HG03135 (cell line): ENCODE data around the gene SLC39A9.

Source experiments
- ATAC-seq: cut with Tn5 transposase; IDR thresholded peaks from one replicate; pipeline ENCODE4 v1.9.1; 2021; ENCODE audit warnings: mild to moderate bottlenecking, moderate library complexity; ENCODE audit not compliant: unreplicated experiment

The SLC39A9 gene, protein sequence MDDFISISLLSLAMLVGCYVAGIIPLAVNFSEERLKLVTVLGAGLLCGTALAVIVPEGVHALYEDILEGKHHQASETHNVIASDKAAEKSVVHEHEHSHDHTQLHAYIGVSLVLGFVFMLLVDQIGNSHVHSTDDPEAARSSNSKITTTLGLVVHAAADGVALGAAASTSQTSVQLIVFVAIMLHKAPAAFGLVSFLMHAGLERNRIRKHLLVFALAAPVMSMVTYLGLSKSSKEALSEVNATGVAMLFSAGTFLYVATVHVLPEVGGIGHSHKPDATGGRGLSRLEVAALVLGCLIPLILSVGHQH

GRCh38 chr14:69398053-69398817, at the start of gene SLC39A9, which contains the start of gene ERH:
Gene SLC39A9, plus strand, starts transcription at chr14:69398692. Its CDS starts 678 bp downstream, at chr14:69399370.
Gene ERH, minus strand, starts transcription at chr14:69398299. Its CDS starts 66 bp downstream, at chr14:69398233.
- peak; percentile 90 for ATAC-seq

DNA sequence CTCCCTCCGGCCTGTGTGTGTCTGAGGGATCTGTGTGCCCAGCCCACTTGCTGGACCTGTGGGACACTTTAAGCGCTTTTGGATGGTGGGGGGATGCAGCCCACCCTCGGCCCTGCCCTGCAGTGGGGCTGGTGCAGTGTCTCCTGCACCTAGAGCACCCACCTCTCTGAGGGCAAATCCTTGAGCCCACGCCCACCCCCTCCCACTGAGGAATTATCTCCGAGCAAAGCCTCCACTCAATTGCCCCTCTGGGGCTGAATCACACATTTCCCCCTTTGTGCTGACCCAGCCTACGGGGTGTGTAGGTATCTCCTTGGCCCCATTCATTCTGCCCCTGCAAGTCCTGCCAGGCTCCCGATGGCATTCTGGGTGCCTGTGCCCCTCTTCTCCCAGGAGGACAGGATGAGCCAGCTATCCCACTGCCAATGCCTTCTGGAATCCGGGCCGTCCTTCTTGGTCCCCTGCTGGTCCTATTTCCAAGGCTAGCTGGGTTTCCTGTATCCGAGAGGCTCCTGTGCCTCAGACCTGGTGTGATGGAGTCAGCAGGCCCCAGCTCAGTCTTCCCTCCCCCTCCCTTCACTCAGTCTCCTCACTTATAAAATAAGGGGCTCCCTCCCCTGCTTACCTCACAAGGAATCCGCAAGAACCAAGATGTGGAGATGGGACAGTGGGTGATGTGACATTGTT, 49.3 kb upstream of the SLC39A9 start:
- no peak for ATAC-seq

DNA sequence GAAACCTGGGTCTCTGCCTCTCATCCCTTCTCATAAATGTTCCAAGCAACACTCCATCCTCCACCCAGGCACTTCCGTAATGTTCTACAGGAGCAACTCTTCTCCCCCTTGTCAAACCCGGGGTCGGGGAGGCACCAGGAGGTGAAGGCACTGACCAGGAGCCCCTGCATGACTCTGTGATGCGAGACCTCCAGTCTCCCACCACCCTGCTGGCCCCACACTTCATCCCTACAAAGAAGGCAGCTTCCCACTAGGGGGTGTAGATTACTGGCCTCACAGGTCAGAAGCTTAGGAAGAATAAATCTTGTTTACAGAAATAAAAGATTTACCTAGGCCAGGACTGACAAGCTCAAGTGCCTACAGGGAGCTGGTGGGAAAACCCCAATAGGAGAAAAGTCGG, 47.6 kb upstream of the SLC39A9 start:
- ATAC-seq, result no peak

- no peak for ATAC-seq
Observed at GRCh38 chr14:69351385-69351784, 47.1 kb upstream of the SLC39A9 start.

GRCh38 chr14:69351911-69352310, 46.6 kb upstream of the SLC39A9 start:
- no peak for ATAC-seq

DNA sequence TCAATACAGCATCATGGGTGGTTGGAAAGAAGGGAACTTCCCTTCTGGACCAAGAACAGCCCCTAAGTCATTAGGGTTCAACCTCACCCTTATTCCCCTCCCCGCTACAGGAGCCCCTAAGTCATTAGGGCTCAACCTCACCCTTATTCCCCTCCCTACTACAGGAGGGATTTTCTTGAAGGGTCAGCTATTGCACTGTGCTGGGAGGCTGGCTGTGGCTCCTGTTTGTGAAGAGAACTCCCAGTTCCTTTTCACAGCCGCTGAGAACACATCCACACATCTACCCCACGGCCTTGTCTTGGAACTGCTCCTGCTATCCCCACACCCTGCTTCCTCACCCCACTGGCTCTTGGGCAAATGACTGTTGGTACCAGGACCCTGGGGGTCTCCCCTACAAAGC, 45.3 kb upstream of the SLC39A9 start:
- no peak for ATAC-seq

DNA sequence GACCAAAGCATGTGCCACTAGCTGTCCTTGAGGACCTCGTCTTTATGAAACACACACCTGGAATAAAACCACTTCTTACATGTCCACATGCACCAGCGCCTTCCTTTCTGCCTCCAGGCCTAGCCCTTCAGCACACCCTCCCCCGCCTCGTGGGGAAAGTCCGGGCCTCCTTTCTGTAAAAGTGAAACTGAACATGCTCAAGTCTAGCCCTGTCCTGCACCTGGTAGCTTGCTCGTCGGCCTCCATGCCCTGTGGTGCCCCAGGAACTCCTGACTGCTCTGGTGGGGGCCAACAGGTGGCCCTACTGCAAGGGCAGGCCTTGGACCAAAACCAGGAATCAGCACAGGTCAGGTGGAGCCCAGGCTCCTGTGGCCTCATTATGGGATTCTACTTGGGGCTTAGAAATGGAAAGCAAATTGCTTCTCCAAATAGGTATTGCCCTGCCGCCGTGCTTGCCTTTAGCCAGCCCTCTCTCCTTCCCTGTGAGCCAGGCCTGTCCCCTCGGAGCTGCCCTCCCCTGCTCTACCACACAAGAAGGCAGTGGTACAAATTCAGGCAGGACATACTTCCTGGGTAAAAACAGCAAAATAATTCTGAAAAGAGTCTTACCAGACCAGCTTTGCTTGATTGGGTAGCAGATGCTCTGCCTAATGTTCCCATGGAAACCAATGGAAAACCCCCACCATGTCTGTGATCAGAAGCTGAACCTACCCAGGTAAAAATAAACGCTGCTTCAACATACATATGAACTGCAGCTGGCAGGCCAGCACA, 43.9 kb upstream of the SLC39A9 start:
- ATAC-seq, result peak; percentile 87

DNA sequence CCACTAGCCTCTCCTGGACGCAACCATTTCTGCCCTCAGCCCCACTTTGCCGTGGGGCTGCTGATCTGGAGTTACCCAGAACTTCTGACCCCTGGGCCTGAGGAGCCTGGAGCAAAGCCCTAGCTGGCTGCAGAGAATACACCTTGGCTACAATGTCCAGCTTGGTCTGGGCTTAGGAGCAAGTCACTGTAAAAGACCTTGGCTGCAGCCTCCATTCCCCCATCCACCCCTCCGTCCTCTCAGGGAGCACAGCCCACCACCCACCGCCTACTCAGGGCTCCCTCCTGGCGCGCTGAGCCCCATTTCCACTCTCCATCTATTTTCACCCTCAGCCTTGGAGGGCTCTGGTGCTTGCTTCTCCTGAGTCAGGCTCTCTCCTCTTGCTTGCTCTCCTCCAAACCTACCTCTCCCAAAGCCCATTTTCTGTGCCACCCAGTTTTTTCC, 43.3 kb upstream of the SLC39A9 start:
- ATAC-seq, result no peak

GRCh38 chr14:69355607-69356281, 42.7 kb upstream of the SLC39A9 start:
- ATAC-seq, result no peak

GRCh38 chr14:69356903-69357543, 41.5 kb upstream of the SLC39A9 start:
- ATAC-seq, result no peak

- ATAC-seq, result no peak
Observed at GRCh38 chr14:69357544-69358200, 40.8 kb upstream of the SLC39A9 start.

GRCh38 chr14:69358233-69358963, 40.1 kb upstream of the SLC39A9 start:
- ATAC-seq, result no peak

- no peak for ATAC-seq
Observed at GRCh38 chr14:69358966-69359365, 39.5 kb upstream of the SLC39A9 start.

GRCh38 chr14:69360438-69361108, 37.9 kb upstream of the SLC39A9 start:
- ATAC-seq, result no peak

GRCh38 chr14:69363055-69363454, 35.4 kb upstream of the SLC39A9 start:
- ATAC-seq, result no peak

DNA sequence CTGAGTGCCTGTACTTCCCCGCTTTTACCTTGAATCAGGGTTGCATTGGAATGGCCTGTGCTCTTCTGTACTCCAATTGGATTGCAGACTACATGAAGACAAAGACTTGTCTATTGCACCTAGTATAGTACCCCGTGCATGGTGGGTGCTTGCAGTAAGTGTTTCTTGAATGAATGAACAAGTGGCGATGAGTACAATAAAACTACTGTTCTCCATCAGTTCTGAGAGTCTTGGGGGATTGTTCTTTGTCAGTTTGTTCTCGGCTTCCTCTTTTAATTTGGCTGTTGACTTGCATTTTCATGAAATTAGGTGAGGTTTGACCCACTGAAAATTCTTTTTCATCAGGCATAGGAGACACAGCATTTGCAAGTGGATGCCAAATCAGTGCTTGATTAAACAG, 34.5 kb upstream of the SLC39A9 start:
- no peak for ATAC-seq

DNA sequence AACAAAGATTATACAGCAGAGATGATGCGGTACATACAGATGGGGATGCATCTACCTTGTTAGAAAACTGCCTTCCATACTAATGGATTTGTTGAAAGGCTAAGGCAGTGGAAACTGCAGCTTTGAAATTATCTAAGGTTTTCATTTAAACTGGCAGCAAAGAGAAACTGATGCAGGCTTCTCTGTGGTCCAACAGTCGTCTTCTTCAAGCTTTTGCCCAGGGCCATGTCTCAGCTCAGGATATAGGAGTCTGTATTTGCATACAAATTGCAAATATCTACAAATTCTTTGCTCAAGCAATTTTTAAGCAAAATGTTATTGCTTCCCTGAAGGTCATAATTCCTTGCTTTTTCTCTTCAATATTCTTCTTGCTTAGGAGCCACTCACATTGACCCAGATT, 34.1 kb upstream of the SLC39A9 start:
- no peak for ATAC-seq

GRCh38 chr14:69366069-69366468, 32.4 kb upstream of the SLC39A9 start:
- no peak for ATAC-seq
